Measurements from ENCODE around the gene TMEM145.
"Not testable (repeated sequence)": the region's sequence is repeated elsewhere in the genome, so short reads cannot be mapped to it uniquely, and the experiment has no call there.

The TMEM145 gene

GRCh38 chr19:42339126-42339860, 26.2 kb downstream of the TMEM145 start:
- DNase-seq, result not testable (repeated sequence)

- not testable (repeated sequence) for DNase-seq
Observed at GRCh38 chr19:42339922-42340321, 26.8 kb downstream of the TMEM145 start.

- no peak for DNase-seq
Observed at GRCh38 chr19:42343344-42344110, 30.4 kb downstream of the TMEM145 start.

- DNase-seq, result no peak
Observed at GRCh38 chr19:42344336-42344893, 31.3 kb downstream of the TMEM145 start.

DNA sequence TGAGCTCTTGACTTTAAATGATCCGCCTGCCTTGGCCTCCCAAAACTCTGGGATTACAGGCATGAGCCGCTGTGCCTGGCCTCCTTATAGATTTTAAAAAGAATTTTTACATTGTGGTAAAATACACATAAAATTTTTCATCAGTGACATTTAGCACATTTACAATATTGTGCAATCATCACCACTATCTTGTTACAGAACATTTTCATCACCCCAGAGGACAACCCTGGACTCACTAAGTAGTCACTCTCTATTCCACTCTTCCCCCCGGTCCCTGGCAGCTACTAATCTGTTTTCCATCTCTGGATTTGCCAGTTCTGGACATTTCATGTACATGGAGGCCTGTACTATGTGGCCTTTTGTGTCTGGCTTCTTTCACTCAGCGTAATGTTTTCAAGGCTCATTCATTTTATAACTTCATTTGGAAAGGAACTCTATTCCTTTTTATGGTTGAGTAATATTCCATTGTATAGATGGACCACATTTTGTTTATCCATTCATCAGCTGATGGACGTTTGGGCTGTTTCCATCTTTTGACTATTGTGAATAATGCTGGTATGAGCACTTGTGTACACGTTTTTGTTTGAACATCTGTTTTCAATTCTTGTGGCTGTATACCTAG, 32.2 kb downstream of the TMEM145 start:
- DNase-seq, result no peak

GRCh38 chr19:42348211-42348610, 35.1 kb downstream of the TMEM145 start:
- no peak for DNase-seq

DNA sequence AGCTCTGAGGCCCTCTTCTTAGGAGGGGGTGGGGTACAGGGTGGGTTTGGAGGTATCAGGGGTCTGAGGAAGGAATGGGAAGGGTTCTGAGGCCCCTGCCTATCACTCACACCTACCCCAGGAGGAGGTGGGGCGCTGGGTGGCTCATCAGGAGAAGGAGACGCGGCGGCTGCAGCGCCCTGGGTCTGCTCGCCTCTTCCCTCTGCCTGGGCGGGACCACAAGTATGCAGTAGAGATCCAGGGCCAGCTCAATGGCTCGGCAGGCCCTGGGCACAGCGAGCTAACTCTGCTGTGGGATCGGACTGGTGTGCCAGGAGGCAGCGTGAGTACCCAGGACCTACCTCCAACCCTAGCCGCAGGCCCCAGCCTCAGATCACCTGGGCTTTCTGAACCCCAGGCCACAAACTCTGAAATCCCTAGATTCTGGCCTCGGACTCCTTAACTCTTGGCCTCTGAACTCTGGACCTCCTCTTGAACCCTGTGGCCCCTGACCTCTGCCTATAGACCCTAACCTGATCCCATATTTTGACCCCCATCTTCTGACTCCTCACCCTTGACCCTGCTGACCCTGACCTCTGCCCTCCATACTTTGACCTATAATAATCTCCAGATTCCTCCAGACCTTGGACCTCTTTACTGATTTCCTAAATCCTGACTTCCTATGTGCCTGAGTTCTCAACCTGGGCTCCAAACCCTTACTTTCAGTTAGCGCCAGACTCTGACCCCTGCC, 36.4 kb downstream of the TMEM145 start:
- DNase-seq, result no peak

GRCh38 chr19:42350417-42350816, 37.3 kb downstream of the TMEM145 start:
- no peak for DNase-seq

DNA sequence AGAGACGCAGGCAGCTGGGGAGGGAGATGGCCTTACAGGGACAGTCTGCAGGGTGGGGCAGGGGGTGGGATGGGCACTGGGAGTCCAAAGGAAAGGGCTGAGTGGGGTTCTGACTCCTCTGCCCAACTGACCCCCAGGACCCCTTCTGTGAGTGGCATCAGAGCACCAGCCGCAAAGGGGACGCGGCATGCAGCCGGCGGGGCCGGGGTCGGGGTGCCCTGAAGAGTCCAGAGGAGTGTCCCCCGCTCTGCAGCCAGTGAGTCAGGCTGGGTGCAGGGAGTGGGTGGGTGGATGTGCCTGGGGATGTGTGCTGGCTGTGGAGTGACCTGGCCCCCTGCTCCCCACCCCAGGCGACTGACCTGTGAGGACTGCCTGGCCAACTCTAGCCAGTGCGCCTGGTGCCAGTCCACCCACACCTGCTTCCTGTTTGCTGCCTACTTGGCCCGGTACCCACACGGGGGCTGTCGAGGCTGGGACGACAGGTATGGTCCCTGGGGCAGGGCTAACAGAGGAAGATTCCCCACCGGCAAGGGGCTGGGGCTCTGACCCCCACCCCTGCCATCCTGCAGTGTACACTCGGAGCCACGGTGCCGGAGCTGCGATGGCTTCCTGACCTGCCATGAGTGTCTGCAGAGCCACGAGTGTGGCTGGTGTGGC, 38.1 kb downstream of the TMEM145 start:
- DNase-seq, result no peak

- DNase-seq, result no peak
Observed at GRCh38 chr19:42352301-42353259, 39.5 kb downstream of the TMEM145 start.

DNA sequence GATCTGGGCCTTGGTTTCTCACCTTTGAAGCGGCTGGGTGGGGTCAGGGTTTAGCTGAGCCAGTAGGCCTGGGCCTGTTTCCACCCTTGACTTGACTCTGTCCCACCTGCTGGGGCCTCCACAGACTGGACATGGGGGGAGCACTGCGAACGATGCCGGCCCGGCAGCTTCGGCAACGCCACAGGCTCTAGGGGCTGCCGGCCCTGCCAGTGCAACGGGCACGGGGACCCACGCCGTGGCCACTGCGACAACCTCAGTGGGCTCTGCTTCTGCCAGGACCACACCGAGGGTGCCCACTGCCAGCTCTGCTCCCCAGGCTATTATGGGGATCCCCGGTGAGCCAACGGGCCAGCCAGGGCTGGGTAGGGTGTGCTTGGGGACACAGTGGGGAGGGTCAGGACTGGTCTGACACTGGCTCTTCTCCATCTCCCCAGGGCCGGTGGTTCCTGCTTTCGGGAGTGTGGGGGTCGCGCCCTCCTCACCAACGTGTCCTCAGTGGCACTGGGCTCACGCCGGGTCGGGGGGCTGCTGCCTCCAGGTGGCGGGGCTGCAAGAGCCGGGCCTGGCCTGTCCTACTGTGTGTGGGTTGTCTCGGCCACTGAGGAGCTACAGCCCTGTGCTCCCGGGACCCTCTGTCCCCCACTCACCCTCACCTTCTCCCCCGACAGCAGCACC, 40.4 kb downstream of the TMEM145 start:
- DNase-seq, result no peak

DNA sequence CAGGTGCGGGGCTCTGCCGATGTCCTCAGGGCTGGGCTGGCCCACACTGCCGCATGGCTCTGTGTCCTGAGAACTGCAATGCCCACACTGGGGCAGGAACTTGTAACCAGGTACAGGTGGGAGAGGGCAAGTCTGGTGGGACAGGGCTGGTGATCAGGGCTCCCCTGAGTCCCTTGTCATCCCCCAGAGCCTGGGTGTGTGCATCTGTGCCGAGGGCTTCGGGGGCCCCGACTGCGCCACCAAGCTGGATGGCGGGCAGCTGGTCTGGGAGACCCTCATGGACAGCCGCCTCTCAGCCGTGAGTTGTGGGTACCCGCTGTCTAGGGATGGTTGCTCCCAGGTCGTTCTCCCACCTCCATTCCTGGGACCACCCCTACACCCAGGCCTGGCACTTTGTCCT, 42.8 kb downstream of the TMEM145 start:
- DNase-seq, result no peak

- no peak for DNase-seq
Observed at GRCh38 chr19:42356686-42357085, 43.6 kb downstream of the TMEM145 start.

- DNase-seq, result no peak
Observed at GRCh38 chr19:42357290-42357689, 44.2 kb downstream of the TMEM145 start.

- no peak for DNase-seq
Observed at GRCh38 chr19:42360787-42361544, 47.9 kb downstream of the TMEM145 start.

GRCh38 chr19:42361545-42361910, 48.4 kb downstream of the TMEM145 start:
- DNase-seq, result no peak

DNA sequence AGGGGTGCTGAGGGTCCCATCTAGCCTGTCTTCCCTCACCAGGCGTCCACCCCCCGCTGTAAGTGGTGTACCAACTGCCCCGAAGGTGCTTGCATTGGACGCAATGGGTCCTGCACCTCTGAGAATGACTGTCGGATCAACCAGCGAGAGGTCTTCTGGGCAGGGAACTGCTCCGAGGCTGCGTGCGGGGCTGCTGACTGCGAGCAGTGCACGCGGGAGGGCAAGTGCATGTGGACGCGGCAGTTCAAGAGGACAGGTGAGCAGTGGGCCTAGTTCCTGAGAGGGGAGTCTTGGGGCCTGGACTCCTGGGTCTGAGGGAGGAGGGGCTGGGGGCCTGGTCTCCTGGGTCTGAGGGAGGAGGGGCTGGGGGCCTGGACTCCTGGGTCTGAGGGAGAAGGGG, 49.2 kb downstream of the TMEM145 start:
- DNase-seq, result no peak

DNA sequence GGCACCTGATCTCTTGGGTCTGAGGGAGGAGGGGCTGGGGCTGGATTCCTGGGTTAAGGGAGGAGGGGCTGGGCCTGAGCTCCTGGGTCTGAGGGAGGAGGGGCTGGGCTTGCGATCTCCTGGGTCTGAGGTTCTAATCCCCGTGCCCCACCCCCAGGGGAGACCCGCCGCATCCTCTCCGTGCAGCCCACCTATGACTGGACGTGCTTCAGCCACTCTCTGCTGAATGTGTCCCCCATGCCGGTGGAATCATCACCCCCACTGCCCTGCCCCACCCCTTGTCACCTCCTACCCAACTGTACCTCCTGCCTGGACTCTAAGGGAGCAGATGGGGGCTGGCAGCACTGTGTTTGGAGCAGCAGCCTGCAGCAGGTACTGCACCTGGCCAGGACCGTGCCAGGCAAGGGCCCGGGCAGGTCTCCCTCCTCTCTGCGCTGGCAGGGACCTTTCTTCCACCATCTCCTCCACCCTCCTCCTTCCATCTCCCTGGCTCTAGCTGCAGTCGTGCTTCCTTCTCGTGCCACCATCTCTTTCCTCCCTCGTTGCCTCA, 49.9 kb downstream of the TMEM145 start:
- no peak for DNase-seq

GRCh38 chr19:42363614-42364346, 50.7 kb downstream of the TMEM145 start:
- no peak for DNase-seq

Data from NCI-H774 (cell line).